ENCODE results near the gene SH2B3.

The SH2B3 gene

DNA sequence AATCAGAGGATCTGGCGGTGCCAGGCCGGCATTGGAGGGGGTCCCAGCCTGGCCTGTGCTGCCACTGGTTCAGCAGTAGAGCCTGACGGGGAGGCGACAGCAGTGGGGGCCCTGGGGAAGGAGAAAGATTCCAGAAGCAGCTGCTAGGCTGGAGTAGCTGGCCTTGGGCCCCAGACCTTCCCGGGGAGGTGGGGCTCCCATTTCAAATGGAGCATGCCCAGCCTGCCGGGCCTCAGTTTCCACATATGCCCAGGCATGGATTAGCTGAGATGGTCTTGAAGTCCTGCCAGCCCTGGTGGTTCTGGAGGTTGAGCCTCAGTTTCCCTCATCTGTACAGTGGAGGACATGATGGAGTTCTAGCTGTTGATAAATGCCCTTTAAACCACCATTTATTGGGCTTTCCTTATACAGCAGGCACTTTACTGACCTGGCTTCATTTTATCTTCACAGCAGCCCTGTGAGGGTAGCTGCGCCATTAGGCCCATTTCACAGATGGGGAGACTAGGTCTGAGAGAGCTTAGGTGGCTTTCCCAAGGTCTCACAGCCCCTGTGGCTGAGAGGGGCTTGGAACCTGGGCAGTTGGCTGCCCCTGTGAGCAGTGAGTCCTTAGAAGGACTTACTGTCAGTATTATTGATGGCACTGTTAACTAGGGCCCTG, 21.8 kb downstream of the SH2B3 start:
- DNase-seq (ENCODE audit: low read depth in 2 of 2), result no peak

DNA sequence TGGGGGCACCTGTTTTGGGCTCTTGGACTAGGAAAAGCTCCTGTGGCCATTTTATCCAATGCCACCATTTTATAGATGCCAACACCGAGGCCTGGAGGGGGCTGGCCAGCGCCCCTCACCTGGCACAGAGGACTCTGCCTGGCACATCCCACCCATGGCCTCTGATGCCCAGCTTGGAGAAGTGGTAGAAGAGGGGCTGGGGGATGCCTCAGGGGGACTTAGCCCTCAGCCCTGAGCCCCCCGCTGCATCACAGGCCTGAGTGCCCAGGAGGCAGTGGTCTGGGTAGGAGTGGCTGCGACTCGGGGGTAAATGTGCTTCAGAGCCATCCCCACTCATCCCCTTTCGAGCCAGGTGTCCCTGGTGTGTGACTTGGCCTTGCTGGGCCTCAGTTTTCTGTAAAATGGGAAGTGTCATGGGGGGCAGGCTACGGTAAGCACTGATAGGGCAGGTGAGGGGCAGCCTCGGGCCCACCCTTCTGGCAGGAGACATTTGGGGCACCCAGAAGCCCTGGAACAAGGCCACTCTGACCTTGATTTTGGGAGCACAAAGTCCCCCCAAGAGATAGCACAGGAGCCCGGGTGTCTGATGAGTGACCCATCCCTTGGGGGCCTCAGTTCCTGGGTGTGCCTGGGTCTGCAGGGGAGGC, 22.5 kb downstream of the SH2B3 start:
- no peak for DNase-seq (ENCODE audit: low read depth in 2 of 2)

DNA sequence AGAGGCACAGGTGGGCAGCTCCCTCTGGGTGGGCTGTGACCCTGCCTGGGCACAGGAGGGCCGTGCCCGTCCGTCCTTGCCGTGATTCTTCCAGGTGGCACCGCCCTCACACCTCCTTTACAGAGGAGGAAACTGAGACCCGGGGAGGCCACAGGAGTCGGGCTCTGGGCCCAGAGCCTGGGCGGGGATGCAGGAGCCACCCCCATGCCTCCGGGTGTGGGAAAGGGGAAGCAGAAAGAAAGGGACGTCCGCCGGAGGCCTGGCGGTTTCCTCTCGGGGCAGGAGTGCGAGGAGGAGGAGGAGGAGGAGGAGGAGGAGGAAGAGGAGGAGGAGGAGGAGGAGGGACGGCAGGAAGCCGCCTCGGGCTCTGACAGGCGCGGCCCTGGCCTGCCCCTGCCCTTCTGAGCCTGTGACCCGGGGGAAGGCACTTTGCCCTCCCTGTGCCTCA, 23.0 kb downstream of the SH2B3 start:
- DNase-seq (ENCODE audit: low read depth in 2 of 2), result no peak

DNA sequence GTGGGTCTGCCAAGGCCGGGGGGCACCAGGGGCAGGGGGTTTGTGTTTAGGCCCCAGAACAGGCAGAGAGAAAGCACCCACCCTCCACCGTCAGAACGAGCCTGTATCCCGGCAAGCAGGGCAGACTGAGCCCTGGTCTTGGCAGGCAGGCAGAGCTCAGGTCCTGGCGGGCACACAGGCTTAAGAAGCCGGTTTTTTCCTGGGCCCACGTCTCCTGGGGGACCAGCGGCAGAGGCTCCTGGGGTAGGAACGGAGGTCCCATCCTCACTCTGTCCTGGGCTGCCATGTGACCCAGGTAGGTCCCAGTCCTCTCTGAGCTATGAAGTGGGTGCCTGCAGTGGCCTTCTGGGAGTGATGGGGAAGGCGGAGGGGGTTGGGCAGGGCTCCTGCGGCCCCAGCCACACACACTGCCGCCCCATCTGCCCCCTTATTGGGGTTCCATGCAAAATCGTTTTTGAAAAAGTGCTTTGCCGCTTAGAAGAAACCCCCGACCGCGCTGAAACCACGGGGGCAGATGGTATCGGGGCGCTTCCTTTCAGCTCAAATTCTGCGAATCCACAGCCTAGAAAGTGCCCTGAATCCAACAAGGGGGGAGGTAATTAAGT, 24.2 kb downstream of the SH2B3 start:
- peak in 1 of 2 donors; percentile 66 for DNase-seq (ENCODE audit: low read depth in 2 of 2)

DNA sequence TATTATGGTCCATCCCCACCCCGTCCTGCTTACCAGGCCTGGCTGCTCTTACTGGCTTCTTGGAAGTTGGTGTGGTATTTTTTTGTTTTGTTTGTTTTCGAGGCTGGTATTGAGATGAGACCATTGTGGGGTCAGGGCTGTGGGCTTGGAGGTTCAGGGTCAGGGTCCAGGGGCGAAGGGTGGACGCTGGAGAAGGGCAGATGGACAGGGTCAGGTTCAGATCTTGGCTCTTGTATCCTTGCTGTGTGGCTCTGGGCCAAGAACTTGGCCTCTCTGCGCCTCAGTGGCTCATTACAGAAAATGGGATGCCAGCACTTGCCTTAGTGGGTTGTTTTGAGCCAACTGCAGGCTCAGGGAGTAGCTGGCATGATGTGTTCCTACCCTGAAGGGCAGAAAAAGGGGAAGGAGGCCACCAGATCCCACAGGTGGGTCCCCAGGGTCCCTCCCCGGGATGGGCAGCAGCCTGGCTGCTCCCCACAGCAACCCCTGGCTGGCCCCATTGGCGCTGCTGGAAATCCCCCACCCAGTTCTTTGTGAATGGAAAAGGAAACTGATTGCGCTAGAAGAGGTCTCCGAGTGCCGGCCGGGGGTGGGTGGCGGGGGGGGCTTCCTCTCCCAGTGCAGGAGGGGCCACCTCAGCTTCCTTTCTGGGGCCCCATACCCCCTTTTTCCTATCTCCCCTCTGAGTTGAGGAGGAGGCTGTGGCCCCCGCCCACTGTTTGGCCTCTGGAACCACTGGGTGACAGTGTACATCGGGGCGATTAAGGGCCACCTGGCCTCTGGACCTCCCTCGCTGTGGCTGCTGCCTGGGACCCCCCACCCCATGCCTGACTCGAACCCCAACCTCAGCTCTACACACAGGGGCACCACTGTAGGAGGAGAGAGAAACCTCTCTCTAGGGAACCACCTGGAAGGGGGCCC, 25.0 kb downstream of the SH2B3 start:
- peak in 1 of 2 donors; percentile 73 for DNase-seq (ENCODE audit: low read depth in 2 of 2)

DNA sequence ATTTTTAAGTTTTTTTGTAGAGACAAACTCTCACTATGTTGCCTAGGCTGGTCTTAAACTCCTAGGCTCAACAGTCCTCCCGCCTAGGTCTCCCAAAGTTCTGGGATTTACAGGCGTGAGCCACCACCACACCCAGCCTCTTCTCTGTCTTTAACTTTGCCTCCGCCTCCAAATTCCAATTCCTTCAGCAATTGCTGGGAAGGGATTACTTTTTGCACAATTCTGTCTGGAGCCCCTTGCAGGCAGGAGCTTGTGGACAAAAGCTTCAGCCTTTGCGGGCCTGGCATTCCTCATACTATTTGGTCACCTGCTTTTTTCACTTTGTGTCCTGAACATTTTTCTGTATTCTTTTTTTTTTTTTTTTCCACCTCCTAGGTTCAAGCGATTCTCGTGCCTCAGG, 26.0 kb downstream of the SH2B3 start:
- DNase-seq (ENCODE audit: low read depth in 2 of 2), result no peak

DNA sequence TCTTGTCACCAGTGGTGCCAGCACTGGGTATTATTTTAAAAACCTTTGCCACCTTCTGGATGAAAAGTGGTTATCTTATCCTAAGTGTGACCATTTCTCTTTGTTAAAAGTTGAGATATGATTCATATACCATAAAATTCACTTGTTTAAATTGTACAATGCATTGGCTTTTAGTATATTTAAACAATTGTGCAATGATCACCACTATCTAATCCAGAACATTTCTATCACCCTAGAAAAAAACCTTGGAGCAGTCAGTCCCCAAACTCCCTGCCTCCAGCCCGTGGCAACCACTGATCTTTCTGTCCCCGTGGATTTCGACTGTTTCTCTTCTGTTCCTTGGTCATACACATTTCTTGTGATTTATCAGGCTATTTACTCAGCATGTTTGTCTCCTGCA, 28.3 kb downstream of the SH2B3 start:
- no peak for DNase-seq (ENCODE audit: low read depth in 2 of 2)

DNA sequence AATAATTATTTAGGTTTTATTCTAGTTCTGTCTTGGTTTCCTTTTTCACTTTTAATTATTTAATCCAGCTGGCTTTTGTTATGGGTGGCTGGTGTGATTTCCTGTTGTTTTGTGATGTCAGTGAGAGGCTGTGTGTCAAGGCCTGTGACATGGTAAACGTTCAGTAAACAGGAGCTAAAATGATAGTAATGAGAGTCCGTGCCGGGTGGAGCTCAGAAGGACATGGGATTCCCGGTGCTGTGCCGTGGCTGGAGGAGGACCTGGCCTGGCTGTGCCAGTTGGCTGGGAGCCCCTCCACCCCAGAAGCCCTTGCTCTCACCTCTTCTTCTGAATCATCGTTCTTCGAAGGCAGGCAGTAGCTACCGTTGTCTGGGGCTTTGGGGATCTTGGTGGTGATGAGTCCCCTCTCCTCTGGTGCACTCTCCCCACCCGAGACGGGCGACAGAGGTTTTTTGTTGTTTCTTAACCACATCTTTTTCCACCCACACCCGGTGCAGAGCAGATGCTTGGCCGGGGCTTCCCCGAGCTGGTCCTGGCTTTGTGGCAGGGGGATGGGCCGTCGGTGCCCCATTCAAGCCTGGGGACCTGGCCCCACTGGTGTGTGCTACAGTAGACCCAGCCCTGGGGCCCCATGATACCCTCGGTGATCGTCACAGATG, 29.1 kb downstream of the SH2B3 start:
- peak; percentile 79 to 84 for DNase-seq (ENCODE audit: low read depth in 2 of 2)

DNA sequence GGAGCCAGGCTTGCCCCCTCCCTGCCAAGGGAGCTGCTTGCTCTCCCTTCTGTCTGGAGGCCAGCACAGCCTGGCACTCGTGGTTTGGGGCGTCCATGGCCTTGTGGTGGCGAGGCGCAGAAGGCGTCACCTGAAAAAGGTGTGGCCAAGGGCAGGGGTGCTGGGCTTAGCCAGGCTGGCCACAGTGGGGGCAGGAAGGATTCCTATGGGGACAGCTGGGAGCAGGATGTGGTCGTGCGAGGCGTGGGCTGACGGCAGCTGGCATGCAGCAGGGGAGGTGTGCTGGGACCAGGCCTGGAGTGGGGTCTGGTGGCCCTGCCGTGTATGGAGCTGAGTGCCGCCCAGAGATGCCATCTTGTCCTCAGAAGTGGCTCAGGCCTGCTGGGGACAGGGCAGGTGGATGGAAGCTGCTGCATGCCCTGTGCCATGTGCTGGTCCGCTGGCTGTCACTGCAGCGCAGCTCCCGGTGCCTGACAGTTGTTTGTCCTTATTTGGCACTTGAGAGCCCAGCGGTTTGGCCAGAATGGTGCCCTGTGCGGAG, 30.0 kb downstream of the SH2B3 start:
- DNase-seq (ENCODE audit: low read depth in 2 of 2), result no peak

DNA sequence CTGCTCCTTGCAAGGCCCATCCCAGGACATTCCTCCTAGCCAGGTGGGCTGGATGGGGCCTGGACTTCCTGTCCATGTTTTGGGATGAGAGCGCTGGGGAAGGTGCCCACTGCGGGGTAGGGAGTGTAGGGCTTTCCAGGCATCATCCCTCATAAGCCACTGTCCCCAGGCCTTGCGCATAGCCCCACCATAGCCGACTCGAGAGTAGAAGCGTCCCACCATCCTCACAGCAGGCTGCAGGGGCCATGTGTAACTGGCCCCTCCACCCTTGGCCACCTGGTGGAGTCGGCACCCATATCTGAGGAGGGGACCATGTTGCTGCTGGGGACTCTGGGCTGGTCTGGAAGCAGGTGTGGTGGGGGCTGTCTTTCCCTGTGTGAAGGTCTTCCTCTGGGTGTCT, 30.5 kb downstream of the SH2B3 start:
- no peak for DNase-seq (ENCODE audit: low read depth in 2 of 2)

DNA sequence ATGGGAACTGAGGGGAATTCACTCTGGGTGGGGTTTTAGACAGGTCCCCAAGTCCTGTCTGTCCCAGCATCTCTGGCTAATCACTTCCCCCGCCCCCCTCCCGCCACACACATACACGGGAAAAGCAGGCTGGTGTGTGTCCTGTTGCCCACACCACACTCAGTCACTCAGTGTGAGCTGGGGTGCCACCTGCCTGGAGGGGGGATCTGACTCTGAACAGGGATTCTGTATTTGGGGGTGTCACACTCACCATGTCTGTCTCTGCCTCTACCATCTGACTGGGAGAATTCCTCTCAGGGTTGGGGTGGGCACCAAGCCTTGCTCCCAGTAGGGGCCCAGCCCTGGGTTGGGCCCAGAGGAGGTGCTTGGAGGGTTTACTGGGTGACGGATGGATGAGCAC, 31.1 kb downstream of the SH2B3 start:
- DNase-seq (ENCODE audit: low read depth in 2 of 2), result no peak

DNA sequence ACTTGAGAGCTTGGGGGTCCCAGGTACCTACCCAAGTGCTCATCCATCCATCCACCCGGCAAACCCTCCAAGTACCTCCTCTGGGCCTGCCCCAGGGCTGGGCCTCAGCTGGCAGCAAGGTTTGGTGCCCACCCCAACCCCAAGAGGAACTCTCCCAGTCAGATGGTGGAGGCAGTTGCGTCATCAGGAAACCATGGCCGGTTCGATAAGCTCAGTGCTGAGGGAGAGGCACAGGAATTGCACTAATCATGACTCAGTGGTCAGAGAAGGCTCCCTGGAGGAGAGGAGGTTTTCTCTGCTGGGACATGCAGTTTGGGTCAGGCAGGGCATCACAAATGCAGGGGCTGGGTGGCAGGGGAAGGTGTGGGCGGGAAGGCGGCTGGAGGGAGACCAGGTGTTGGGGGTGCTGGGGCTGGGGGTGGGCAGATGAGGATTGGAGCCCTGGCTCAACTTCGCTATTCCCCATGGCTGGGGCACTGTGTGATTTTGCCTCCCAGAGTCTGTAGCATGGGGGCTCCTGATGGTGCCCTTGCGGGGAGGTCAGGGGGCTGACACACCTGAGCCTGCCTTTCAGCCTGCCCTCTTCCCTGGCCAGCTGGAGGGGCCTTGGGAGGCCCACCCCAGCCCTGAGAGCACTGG, 32.2 kb downstream of the SH2B3 start:
- no peak for DNase-seq (ENCODE audit: low read depth in 2 of 2)

DNA sequence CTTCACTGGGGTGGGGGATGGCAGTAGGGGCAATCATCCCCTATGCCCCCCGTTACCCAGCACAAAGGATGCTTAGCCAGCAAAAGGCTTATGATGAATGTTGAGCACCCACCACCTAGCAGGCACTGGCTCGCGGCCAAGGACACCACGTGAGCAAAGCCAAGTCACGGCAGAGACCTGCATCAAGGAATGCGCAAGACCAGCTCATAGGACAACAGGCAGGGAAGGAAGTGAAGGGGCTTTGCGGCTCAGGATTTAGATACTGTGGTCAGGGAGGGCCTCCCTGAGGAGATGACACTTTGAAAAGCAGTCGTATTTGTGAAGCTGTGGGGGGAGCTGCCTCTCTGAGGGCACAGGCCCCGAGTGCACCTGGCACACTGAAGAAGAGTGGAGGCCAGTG, 32.8 kb downstream of the SH2B3 start:
- peak in 1 of 2 donors; percentile 49 for DNase-seq (ENCODE audit: low read depth in 2 of 2)

DNA sequence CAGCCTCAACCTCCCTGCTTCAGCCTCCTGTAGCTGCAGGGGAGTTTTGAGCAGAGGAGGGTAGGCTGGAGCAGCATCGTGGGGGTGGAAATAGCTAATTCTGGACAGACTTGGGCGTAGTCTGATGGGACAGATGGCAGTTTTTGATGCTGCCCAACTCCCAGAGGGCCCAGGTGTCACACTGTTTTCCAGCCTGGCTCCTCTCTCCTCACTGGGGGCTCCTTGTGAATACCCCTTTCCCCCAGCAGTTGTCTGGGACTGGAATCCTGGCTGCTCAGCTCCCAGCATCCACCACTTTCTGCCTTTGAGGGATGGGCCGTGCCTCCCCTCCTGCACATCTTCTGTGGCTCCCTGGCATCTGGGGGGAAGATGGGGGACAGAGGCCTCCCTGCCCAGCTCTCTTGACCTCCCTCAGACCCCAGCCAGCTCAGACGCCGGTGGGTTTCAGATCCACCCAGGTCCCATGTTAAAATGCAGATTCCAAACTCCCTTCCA, 34.0 kb downstream of the SH2B3 start:
- DNase-seq (ENCODE audit: low read depth in 2 of 2), result no peak

DNA sequence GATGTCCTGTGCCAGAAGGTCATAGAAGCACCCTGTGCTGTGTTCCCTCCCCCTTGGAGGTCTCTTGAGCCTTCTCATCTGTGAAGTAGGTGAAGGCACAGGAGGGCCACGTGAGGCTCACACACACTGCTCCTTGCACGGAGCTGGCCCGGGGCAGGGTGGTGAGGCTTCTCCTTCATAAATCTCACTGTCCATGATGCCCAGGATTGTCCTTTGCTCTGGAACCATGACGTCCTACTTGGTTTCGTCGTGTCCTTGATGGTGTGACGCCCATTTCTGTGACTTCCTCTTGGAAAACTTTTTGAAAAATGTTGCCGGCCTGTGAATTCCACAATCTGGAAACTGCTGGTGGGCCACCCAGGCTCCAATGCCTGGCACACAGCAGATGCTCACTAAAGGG, 34.4 kb downstream of the SH2B3 start:
- DNase-seq (ENCODE audit: low read depth in 2 of 2), result no peak

DNA sequence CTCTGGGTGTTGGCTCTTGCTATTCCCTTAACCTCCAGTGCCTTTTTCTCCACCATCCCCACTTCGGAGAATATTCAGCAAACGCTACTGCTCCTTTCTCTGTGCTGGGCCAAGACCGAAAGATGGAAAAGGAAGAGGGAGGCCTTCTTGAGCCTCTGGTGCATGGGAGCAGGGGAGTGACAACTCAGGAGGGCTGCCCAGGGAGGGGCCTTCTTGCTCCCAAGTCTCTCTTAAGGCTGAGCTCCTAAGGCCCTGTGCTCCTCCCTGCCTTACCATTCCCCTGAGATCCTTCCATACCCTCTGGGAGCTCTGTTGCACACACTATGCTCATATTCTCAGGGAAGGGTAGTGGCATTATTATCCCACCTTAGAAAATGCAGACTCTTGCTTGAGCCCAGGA, 34.9 kb downstream of the SH2B3 start:
- DNase-seq (ENCODE audit: low read depth in 2 of 2), result no peak

DNA sequence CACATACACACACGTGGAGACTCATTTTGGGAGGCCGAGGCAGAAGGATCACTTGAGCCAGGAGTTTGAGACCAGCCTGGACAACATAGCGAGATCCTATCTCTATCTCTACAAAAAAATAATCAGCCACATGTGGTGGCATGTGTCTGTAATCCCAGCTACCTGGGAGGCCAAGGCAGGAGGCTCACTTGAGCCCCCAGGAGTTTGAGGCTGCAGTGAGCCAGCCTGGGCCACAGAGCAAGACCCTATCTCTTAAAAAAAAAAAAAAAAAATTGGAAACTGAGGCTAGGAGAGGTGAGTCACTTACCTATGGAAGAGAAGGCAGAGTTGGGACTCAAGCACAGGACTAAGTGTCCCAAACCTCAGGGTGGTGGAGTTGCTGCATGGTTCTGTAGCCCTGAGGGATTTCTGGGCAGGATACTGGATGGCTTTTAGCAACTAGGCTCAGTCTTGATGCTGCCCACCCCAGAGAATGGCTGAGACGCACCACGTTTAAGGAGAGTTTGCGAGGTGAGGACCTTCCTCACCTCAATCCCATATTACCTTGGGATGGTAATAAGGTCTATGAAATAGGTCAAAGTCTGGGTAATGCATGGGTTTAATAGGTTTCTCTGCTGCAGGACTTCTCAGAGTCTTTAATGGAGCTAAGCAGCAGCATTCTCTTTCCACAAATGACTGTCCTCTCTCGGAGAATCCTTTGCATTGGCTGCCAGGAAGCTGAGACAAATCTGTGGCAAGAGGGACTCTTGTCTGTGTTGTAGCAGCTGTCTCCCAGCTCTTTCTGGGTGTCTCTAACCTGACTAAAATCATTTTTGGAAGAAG, 35.6 kb downstream of the SH2B3 start:
- no peak for DNase-seq (ENCODE audit: low read depth in 2 of 2)

DNA sequence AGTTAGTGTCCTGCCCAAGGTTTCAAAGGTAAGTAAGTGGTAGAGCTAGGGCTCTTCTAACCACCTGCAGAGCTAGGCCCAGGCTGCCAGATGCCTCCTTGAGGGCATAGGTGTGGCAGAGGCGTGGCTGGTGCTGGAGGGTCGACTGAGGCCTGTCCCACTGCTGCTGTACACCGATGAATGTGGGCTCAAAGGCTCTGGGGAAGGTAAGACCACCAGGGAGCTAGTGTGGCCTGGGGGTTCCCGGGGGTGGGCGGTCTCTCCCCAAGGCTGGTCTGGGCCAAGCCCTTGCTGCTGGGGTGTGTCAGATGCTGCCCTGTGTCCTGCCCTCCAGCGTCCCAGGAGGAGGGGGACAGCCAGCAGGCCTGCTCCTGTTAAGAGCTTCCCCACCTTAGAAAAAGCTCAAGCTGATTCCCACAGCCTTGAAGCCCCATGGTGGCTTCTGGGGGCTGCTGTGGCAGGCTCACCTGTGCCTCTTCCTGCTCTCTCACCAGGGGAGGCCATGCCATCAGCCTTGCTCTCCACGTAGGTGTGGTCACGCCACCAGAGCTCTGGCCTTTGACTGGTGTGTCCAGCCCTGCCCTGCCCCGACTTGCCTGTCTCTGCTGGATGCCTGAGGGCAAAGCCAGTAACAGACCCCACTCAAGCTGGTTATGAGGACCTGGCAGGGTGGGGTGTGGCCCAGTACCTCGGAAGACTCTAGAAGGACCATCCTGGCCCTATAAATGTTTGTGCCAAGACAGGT, 36.8 kb downstream of the SH2B3 start:
- no peak for DNase-seq (ENCODE audit: low read depth in 2 of 2)

DNA sequence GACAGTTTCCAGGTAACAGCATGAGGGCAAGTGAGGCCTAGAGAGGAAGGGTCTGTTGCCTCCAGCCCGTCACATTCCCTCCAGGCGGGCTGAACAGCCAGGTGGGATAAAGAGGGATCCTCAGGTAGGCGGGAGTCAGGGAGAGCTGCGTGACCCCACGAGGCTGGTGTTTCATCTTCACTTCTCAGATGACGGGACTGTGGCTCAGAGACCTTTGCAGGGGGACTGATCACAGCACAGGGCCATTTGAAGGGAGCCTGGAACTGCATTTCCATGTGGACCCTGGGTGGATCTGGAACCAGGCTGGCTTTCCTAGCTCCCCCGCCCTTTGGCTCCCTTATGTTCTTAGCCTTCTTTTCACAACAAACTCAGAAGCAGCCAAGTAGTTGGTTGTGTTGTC, 37.4 kb downstream of the SH2B3 start:
- no peak for DNase-seq (ENCODE audit: low read depth in 2 of 2)
